Endometrium (tissue), 2 donors: ENCODE data around the gene TOP3B.
"Not testable (repeated sequence)": the region's sequence is repeated elsewhere in the genome, so short reads cannot be mapped to it uniquely, and the experiment has no call there.

Source experiments
- FAIRE-seq: peaks from 2 replicates; lab custom pipeline; 2012; peaks lifted over from hg19 to GRCh38; lab: Jason Lieb, UNC
- donor health status: control.
- donor health status: control.

The TOP3B gene

GRCh38 chr22:21922370-21923162 lies 60.0 kb downstream of the TOP3B start:
- no peak for FAIRE-seq

GRCh38 chr22:21921729-21922128 lies 60.9 kb downstream of the TOP3B start:
- FAIRE-seq = no peak

GRCh38 chr22:21921184-21921721 lies 61.3 kb downstream of the TOP3B start:
- no peak for FAIRE-seq

- no peak for FAIRE-seq
These were observed 62.0 kb downstream of the TOP3B start for GRCh38 chr22:21920341-21921183.

- FAIRE-seq = no peak
These were observed 62.9 kb downstream of the TOP3B start for GRCh38 chr22:21919526-21920307.

GRCh38 chr22:21918466-21919185 lies 64.0 kb downstream of the TOP3B start:
- no peak for FAIRE-seq

- no peak for FAIRE-seq
These were observed 64.7 kb downstream of the TOP3B start for GRCh38 chr22:21917959-21918261.

- FAIRE-seq = no peak
These were observed 65.2 kb downstream of the TOP3B start for GRCh38 chr22:21917181-21917958.

- FAIRE-seq = no peak
These were observed 66.2 kb downstream of the TOP3B start for GRCh38 chr22:21916309-21916918.

GRCh38 chr22:21915624-21916308 lies 66.8 kb downstream of the TOP3B start:
- FAIRE-seq = no peak

- not testable (repeated sequence) for FAIRE-seq
These were observed 68.4 kb downstream of the TOP3B start for GRCh38 chr22:21914033-21914642.

- FAIRE-seq = not testable (repeated sequence)
These were observed 72.2 kb downstream of the TOP3B start for GRCh38 chr22:21910367-21910766.

- FAIRE-seq = no peak
These were observed 72.7 kb downstream of the TOP3B start for GRCh38 chr22:21909871-21910270.

GRCh38 chr22:21907638-21908522 lies 74.7 kb downstream of the TOP3B start:
- FAIRE-seq = no peak
